Measurements from ENCODE around the gene TNS3. TPM values are rescaled to one million over a fixed set of nuclear protein-coding genes. Genes with fewer than 3 reads are reported as not detected.
A peak's percentile ranks its signal among the peaks of the same experiment; 100 is the strongest.

Gene TNS3
- total RNA-seq, 1 donor from 2014 or later: 174 TPM

GRCh38 chr7:47419471-47419870, 162.4 kb downstream of the TNS3 start:
- Histone ChIP-seq H3K4me1 (no peaks in the 10 kb centered on the region), H3K9me3 (no peaks in the 10 kb centered on the region), H3K4me3 (no peak overlapping the region), H3K27ac (no peak overlapping the region), H3K27me3 (ENCODE audit: low read depth) (no peaks in the 10 kb centered on the region), H3K36me3 (peaks cover 53% of the 10 kb centered on the region)
- no peak for ATAC-seq
- intact Hi-C loops (cut with DNase I): no loop called here
- DNase-seq: no peak
- TF ChIP-seq CTCF (IDR thresholded peaks at IDR 0.05): no peak

- intact Hi-C loops (cut with DNase I): no loop called here
- H3K27me3 ChIP-seq (ENCODE audit: low read depth): no peaks in the 10 kb centered on the region
- H3K9me3 ChIP-seq: no peaks in the 10 kb centered on the region
- no peak overlapping the region for H3K27ac ChIP-seq
- ATAC-seq (no peak), DNase-seq (no peak)
- H3K4me3 ChIP-seq: no peak overlapping the region
- no peak for TF ChIP-seq CTCF (IDR thresholded peaks at IDR 0.05)
- no peaks in the 10 kb centered on the region for H3K4me1 ChIP-seq
- H3K36me3 ChIP-seq: peaks cover 53% of the 10 kb centered on the region
Measured at GRCh38 chr7:47418601-47419309, 163.2 kb downstream of the TNS3 start.

GRCh38 chr7:47416492-47417480, 165.1 kb downstream of the TNS3 start:
- Histone ChIP-seq H3K27ac (no peak overlapping the region), H3K27me3 (ENCODE audit: low read depth) (no peaks in the 10 kb centered on the region), H3K4me3 (no peak overlapping the region), H3K9me3 (no peaks in the 10 kb centered on the region), H3K36me3 (peaks cover 59% of the 10 kb centered on the region), H3K4me1 (no peaks in the 10 kb centered on the region)
- intact Hi-C loops (cut with DNase I): no loop called here
- ATAC-seq: no peak
- no peak for DNase-seq
- TF ChIP-seq CTCF (IDR thresholded peaks at IDR 0.05): no peak

- peak in 1 of 2 donors; percentile 14 for ATAC-seq
- Histone ChIP-seq H3K4me3 (no peak overlapping the region), H3K4me1 (no peaks in the 10 kb centered on the region), H3K27me3 (ENCODE audit: low read depth) (no peaks in the 10 kb centered on the region), H3K9me3 (no peaks in the 10 kb centered on the region), H3K27ac (no peak overlapping the region), H3K36me3 (peaks cover 67% of the 10 kb centered on the region)
- no peak for DNase-seq
- no peak for TF ChIP-seq CTCF (IDR thresholded peaks at IDR 0.05)
- intact Hi-C loops (cut with DNase I): no loop called here
Measured at GRCh38 chr7:47415318-47416212, 166.3 kb downstream of the TNS3 start.
